Stimulated activated CD4-positive, alpha-beta T cell treated with anti-CD3 and anti-CD28 coated beads, Interleukin-12 subunit alpha, Interleukin-12 subunit beta, amount 100 ng/mL, for 24 hours (primary cell): ENCODE data around the gene COL26A1.
A peak's percentile ranks its signal among the peaks of the same experiment; 100 is the strongest.
"Not testable (repeated sequence)": the region's sequence is repeated elsewhere in the genome, so short reads cannot be mapped to it uniquely, and the experiment has no call there.

Experiments
- DNase-seq, 2 experiments: peaks; one replicate each; pipeline ENCODE4 v3.0.0-alpha.2; 2020; ENCODE audit warnings: low read depth in 2 of 2

COL26A1 gene

DNA sequence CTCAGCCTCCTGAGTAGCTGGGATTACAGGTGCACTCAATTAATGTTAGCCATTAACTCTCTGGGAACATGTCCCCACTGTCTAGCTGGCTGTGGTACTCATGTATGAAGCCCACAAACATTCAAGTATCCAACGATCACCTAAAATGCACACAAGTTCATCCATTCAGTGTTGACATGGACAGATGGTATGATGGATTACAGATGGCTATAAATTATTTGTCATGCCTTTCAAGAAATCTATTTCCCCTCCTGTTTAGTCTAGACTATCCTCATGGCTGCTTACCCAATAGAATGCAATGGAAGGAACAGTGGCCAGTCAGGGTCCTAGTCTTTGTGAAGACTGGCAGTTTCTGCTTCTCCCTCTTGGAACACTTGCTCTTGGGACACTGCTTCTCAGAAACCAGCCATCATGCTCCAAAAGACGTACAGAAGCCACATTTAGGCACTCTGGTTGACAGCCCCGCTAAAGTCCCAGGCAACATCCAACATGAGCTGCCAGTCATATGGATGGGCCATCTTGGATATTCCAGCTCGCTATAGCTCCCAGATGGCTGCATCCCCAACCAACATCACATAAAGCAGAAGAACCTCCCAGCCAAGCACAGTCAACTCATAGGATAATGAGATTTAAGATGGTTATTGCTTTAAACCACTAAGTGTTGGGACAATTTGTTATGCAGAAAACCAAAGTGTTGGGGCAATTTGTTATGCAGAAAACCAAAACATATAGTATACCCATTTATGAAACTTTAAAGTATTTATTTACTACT is 233.3 kb downstream of the COL26A1 start:
- no peak for DNase-seq

DNA sequence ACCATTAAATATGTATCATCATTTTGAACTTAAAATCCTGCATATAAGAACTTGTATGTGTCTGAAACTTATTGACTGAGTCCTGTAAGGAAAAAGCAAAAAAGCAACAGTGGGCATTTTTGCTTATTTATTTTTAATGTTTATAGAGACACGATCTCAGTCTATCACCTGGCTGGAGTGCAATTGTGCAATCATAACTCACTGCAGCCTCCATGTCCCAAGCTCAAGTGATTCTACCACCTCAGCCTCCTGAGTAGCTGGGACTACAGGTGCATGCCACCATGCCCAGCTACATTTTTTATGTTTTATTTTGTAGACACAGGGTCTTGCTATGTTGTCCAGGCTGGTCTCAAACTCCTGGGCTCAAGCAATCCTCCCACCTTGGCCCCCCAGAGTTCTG is 234.2 kb downstream of the COL26A1 start:
- DNase-seq = no peak

DNA sequence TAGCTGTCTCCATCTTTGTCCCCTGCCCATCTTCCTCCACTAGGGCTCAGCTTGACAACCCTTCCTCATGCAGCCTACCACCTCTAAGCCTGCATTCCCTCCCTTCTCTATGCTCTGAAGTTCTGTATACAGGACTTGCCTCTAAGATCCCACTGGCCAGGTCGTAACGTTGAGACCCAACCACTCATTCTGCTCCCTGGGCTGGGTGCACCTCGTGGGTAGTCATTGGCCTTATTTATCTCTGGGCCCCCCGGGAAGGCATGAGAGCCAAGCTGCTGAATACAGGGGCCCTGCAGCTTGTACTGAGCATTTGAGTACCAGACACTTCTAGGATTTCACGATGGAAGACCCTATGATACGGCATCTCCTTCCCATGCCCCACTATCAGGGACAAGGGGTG is 235.3 kb downstream of the COL26A1 start:
- no peak for DNase-seq

DNA sequence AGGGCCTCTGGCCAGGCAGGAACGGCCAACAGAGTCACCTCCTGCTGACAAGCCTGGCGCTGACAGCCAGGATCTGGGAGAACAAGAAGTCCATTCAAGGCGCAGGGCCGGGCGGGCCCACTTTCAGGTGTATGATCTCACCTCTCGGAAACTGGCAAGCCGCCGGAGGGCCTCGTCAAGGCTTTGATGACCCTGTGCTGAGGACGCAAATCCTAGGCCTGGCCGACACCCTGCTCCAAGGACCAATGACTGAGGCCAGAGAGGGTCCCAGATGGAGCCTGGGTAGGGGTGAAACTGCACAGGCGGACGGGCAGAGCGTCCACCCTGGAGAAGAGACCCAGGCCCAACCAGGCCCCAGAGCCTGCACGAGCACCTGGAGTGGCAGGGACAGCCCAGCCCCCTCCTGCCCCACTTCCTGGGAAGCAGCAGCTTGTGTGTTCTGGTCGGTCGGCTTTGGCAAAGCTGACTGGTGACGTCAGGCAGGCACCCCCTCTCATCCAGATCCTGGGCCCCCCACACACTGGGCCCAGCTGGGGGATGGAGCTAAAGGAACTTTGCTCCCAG is 235.8 kb downstream of the COL26A1 start:
- DNase-seq = no peak

DNA sequence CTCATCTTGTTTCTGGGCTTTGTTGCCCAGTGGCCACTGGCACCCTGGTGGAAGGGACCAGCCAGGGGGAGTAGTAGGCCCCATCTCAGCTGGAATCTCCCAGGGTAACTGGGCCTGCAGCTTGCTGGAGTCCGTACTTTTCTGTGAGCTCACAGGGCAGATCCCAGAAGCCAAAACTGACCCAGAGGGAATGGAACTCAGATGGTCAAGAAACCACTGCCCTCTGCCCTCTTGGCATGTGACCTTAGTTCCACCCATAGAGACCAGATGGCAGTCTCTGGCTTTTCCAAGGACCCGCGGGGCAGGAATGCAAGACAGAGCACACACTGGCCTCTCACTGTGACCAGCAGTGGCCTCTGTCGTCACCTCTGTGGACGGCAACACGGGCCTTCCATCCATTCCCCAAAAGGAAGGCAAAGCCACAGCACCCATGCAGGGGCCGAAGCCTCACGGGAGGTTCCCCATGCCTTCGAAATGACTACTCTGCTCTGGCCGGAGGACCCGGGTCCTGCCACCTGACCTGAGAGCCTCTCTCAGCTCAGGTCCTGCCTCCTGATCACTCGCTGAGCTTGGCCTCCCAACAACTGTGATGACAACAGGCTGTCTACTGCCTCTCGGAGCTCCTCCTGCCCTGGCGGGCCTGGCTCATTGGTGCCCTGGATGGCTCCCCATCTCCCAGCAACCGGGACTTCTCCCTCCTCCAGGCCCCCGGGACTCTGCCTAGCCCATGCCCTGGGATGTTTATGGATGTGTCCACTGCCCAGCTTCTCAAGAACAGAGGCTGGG is 236.5 kb downstream of the COL26A1 start:
- DNase-seq = no peak

DNA sequence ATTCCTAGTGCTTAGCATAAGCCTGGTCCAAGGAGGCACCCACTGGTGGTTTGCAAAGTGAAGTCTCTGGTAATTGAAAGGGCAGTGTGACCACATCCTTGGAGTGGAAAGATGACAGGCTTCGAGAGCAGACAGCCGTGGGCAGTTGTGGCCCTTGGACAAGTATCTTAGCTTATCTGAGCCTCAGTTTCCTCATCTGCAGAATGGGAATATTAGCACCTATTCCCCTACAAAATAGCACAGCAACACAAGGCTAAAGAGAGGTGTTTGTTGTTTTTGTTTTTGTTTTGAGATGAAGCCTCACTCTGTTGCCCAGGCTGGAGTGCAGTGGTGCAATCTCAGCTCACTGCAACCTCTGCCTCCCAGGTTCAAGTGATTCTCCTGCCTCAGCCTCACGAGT is 237.1 kb downstream of the COL26A1 start:
- no peak for DNase-seq

DNA sequence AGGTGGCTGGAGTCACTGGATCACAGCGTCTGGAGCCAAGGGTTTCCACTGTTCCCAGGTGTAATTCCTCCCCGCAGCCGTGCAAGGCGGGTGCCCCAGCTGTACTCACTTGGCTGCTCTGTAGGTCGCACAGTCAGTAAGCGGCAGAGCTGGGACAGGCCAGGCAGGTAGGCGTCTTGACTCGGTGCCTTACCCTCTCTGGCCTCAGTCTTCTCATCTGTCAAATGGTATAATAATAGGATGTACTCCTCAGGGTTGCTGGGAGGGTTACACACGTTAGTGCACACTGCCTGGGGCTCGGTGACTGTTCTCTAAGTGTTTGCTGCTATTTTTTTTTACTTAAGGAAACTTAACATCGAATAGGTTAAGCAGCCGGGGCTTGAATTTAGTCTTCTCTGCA is 239.4 kb downstream of the COL26A1 start:
- DNase-seq = no peak

DNA sequence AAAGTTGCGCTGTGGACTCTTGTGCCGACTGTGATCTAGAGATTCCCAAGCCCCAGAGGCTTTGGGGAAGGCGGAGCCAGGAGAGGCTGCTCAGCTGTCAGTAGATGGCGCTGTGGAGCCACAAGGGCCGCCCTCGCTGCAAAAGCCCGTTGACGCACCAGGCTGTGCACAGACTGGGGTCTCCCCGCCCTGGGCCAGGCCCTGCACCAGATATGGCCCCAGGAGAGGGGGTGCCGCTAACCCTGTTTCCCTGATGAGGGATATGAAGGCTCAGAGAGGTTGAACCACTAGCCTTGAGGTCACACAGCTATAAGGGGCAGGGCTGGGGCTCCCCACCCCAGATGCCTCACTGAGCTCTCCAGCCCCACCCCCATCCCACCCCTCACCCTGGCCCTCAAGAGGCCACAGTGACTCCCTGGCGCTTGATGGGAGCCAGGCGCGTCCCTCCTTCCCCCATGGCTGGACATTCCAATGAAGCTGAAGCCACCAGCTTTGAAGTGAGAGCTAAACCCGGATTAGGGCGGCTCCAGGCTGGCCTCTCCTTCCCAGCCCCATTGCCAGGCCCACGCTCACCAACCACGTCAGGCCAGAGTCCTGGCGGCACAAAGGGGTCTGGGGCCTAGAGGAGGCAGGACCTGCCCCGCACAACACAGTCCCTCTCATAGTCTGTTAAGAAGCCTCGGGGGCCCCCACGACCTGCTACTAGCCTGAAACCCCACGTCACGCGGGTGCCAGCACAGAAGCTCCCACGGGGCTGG is 240.0 kb downstream of the COL26A1 start:
- DNase-seq = peak; percentile 40 to 73

DNA sequence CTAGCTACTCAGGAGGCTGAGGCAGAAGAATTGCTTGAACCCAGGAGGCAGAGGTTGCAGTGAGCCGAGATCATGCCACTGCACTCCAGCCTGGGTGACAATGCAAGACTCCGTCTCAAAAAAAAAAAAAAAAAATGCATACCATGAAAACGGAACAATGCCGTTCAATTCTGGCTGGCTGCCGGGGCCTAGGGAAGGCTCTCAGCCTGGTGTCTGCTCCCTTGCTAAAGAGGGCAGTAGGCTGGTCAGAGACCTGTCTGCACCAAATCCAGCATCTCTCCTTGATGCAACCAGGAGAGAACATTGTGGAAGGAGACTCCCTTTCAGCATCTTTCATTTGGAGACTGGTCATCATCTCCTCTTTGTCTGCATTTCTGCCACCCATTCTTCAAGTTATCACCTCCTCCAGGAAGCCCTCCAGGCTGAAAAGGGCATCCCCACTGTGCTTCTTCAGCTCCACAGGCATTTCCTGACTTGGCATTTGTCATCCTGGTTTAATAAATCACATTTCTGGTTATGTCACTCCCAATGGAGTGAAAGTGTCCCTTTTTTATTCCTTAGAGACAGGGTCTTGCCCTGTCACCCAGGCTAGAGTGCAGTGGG is 241.8 kb downstream of the COL26A1 start:
- no peak for DNase-seq

DNA sequence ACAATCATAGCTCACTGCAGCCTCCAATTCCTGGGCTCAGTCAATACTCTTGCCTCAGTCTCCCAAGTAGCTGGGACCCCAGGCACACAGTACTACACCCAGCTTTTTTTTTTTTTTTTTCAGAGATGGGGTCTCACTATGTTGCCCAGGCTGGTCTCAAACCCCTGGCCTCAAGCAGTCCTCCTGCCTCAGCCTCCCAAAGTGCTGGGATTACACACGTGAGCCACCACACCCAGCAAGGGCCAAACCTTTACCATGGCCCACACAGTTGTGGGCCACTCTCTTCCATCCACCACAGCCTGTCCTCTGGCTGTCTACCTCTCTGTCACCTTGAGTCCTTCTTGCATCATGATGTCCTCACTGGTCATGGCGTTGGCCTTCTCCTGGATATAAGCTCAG is 242.3 kb downstream of the COL26A1 start:
- DNase-seq = not testable (repeated sequence)

DNA sequence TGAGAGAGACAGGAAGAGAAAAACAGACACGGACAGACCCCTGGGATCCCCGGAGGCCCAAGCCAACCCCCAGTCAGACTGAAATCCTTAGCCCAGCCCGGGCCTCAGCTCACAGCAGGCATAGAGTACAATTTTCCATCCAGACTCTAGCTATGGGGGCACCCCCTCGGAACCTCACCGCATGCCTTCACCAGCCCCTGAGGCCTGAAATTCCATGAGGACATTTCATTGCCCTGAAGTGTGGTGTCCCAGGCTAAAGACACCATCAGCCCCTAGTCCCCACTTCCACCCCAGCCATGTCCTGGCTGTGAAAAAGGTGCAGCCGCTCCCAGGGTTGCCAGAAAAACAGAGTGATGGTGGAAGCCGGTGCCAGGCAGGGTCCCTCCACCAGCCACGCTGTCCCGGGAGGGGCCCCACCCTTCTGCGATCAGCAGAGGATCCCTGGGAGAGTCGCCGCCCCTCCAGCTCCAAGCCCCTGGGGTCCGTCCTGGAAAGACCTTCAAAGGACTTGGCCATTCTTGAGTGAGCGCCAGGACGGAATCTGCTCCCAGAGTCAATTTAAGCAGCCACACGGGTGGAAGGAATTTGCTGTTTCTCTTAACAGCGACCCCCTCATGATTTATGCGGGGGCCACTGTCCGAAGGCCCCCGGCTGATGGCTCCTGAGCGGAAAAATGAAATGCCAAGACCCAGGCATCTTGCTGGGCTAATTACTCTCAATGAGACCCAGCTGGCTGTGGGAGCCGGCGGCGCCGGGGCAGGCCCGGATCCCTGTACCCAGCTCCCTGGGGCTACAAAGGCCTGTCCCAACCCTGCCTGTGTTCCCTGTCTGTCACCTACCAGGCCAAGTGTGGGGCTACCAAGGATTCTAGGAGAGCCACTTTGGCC is 243.2 kb downstream of the COL26A1 start:
- DNase-seq = no peak

DNA sequence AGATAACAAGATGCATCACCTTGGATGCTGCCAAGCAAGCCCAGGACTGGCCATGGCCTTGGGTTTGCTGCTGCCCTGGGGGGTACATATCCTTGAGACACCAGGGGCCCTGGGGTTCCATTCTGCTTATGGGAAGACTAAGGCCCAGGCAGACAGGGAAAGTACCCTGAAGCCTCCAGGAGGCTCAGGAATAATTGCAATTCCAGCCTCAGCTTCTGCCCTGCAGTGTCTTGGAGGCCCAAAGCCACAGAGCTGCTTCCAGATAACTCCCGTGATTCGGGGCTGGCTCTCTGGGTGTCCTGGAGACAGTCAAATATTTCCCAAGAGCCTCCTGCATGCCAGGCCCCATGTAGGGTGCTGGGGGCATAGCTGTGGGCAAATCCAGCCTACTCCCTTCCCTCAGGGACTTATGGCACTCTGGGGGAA is 243.8 kb downstream of the COL26A1 start:
- no peak for DNase-seq
